Coronary artery (tissue), 2 donors: ENCODE measurements around the gene DCTN3.

Experiments
- DNase-seq: peaks from one replicate; pipeline ENCODE4 v3.0.0-alpha.2; 2017; ENCODE audit warnings: low spot score
- H3K27ac ChIP-seq, 2 donors: fragments of 200-600 bp; sonication (generic); one replicate each; pipeline ENCODE4 v1.5.1; 2016 to 2019
- H3K4me3 ChIP-seq: fragments of 200-600 bp; sonication (generic); 2 replicates; pipeline ENCODE4 v1.5.1; 2016; ENCODE audit warnings: mild to moderate bottlenecking, moderate library complexity
- TF ChIP-seq, protein P1 (sequence below): fragments of 200-600 bp; sonication (generic); IDR thresholded peaks from one replicate; pipeline ENCODE4 v1.5.1; 2019; ENCODE audit warnings: antibody characterized with exemption

The DCTN3 gene

DNA sequence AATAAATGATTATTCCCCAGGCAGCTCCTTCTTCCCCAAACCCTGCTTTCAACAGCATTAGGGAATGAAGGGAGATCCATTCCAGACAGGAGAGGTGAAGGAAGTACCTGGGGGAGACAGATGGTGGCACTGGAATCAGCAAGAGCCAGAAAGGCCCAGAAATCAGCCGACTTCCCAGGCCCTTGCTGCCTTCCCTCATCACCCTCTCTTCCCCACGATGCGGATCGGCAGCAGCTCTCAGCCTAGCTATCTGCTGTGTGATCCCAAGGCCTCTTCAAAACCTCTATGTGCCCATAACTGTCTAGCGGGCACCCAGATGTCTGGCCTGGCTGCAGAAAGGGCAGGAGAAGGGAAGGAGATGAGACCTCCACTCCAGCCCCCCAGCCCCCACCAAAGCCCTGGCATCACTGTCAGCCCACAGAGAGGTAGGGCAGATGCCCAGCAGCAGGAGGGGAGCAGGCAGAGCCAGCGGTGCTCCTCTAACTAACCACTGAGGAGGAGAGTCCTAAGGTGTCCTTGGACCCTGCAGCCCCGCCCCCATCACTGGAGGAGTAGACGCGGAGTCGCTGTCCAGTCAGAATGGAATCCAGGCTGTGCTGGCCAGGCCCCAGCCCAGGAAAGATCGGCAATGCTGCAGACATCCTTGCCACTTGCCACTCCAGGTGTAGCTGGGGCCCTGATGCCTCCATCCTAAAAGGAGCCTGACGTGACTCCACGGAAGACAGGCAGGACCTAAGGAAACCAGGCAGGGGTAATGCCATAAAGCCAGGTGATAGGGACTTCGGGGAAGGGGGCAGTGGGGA is 43.5 kb downstream of the DCTN3 start:
- no peak for DNase-seq
- TF ChIP-seq, protein P1, sequence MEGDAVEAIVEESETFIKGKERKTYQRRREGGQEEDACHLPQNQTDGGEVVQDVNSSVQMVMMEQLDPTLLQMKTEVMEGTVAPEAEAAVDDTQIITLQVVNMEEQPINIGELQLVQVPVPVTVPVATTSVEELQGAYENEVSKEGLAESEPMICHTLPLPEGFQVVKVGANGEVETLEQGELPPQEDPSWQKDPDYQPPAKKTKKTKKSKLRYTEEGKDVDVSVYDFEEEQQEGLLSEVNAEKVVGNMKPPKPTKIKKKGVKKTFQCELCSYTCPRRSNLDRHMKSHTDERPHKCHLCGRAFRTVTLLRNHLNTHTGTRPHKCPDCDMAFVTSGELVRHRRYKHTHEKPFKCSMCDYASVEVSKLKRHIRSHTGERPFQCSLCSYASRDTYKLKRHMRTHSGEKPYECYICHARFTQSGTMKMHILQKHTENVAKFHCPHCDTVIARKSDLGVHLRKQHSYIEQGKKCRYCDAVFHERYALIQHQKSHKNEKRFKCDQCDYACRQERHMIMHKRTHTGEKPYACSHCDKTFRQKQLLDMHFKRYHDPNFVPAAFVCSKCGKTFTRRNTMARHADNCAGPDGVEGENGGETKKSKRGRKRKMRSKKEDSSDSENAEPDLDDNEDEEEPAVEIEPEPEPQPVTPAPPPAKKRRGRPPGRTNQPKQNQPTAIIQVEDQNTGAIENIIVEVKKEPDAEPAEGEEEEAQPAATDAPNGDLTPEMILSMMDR, result no peak
- no peak overlapping the region for H3K27ac ChIP-seq
- H3K4me3 ChIP-seq, result no peak overlapping the region

- Histone ChIP-seq H3K4me3 (no peak overlapping the region), H3K27ac (peak overlapping the region in 1 of 2 donors; percentile 4)
- TF ChIP-seq, protein P1, result no peak
- no peak for DNase-seq
Observed at GRCh38 chr9:34575862-34576596, 44.3 kb downstream of the DCTN3 start.

DNA sequence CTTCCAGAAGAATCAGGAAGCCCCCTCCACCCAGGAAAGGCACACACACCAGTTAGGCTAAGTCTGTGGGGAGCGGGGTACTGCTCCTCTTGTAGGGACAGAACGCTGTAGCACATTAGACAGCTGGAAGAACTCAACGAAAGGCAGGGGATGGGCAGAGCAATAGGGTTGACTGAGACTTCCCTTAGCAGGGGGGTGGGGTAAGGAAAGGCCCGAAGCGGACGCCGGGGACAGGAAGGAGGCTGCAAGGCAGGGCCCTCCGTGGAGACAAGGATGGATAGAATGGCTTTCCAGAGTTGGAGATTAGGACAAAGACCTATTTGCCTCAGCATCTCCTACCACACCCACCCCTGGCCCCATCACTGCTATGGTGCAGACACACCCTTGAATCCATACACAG is 45.1 kb downstream of the DCTN3 start:
- TF ChIP-seq, protein P1, result no peak
- no peak for DNase-seq
- Histone ChIP-seq H3K27ac (no peak overlapping the region), H3K4me3 (no peak overlapping the region)

DNA sequence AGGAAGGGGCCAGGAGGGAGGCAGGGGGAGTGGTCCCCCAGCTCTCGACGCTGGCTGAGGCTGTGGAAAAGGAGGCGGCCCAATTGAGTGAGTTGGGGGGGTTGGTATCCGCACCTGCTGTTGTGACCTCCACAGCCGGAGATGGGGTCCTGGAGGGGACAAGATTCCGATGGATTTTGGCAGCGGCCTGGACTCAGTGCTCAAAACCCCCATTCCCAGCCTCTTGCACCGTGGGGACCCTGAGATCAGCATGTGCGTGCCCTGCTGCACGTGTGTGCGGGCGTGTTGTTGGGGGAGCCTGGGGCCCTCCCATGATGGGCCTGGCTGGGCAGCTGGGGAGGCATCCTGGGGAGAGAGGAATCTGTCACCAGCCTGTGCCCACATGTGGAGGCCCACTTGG is 45.7 kb downstream of the DCTN3 start:
- H3K27ac ChIP-seq, result no peak overlapping the region

GRCh38 chr9:34573599-34574325 is 46.5 kb downstream of the DCTN3 start:
- DNase-seq, result no peak
- H3K4me3 ChIP-seq, result no peak overlapping the region
- TF ChIP-seq, protein P1, result no peak
- no peak overlapping the region for H3K27ac ChIP-seq

More for the DNA sequence above, 45.7 kb downstream of the DCTN3 start:
- no peak overlapping the region for H3K4me3 ChIP-seq
- TF ChIP-seq, protein P1, result no peak
- DNase-seq, result no peak

GRCh38 chr9:34572628-34573027 is 47.7 kb downstream of the DCTN3 start:
- Histone ChIP-seq H3K4me3 (no peak overlapping the region), H3K27ac (no peak overlapping the region)
- TF ChIP-seq, protein P1, result no peak
- no peak for DNase-seq
